Measurements from ENCODE around the gene IER2. TPM values are rescaled to one million over a fixed set of nuclear protein-coding genes. Genes with fewer than 3 reads are reported as not detected.

The IER2 gene
- total and polyA plus RNA-seq, 10 donors = 56.7 to 131 (median 89.5) TPM

DNA sequence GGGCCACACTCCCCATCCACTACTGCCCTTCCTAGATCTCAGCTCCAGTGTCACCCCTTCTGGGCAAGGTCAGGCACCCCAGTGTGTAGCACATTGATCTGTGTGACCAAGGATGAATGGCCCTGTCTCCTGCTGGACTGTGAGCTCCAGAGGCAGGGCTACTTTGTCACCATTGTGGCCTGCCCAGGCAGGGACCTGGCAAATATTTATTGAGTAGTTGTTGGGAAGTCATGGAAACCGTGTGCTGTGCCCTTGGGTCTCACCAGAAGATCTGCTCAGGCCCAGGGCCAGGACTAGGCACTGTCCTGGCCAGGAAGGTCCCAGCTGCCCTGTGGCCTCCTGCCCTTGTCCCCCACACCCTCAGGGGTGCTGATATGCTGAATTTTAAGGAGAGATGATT is 21.6 kb upstream of the IER2 start:
- no peak for DNase-seq
- WGBS, 5 donors = 40 to 100% (median 67%) methylated on average over 1 of the region's 1 CpG
- peaks cover 0 to 39% (median 2%) of the 10 kb centered on the region in 6 donors for H3K36me3 ChIP-seq
- peaks cover 0 to 37% (median 5%) of the 10 kb centered on the region in 6 donors for H3K4me1 ChIP-seq
- TF ChIP-seq POLR2A (IDR thresholded peaks at IDR 0.05) = no peak
- TF ChIP-seq CTCF (IDR thresholded peaks at IDR 0.05 in 8 of 11, conservative IDR thresholded peaks at IDR 0.05 in 3 of 11) = no peak
- TF ChIP-seq POLR2AphosphoS5 (IDR thresholded peaks at IDR 0.05) = no peak
- intact Hi-C loops (cut with DNase I; ENCODE audit: low total_unique reads) = no loop called here
- H3K27ac ChIP-seq = no peak overlapping the region
- H3K4me3 ChIP-seq = no peak overlapping the region
- no peaks in the 10 kb centered on the region for H3K9me3 ChIP-seq
- H3K27me3 ChIP-seq (replicated peaks in 1 of 7) = no peaks in the 10 kb centered on the region

DNA sequence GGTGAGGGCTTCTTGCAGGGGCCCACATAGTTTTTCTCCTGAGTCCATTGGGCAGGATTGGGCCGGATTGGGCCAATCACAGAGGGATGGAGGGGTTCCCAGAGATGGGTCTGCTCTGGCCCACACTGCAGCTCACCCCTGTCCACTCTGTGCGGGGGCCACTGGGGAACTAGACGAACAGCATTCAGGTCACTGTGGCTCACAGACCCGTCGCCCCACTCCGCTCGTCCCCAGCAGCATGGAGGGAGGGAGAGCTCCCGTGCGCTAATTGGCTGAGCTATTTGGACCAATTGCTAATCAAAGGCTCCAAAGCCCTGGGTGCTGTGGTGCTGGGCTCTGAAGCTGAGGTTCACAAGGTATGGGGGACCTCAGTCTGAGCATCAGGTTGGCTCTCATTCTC is 20.8 kb upstream of the IER2 start:
- no peak for DNase-seq
- TF ChIP-seq POLR2AphosphoS5 (IDR thresholded peaks at IDR 0.05) = no peak
- no peak for TF ChIP-seq CTCF (IDR thresholded peaks at IDR 0.05 in 8 of 11, conservative IDR thresholded peaks at IDR 0.05 in 3 of 11)
- TF ChIP-seq POLR2A (IDR thresholded peaks at IDR 0.05) = no peak
- no peak overlapping the region for H3K4me3 ChIP-seq
- H3K27ac ChIP-seq = no peak overlapping the region
- WGBS, 5 donors = 85 to 100% (median 94%) methylated on average over 4 to 9 of the region's 9 CpGs
- no peaks in the 10 kb centered on the region for H3K27me3 ChIP-seq (replicated peaks in 1 of 7)
- H3K9me3 ChIP-seq = no peaks in the 10 kb centered on the region
- peaks cover 0 to 46% (median under 1%) of the 10 kb centered on the region in 6 donors for H3K36me3 ChIP-seq
- H3K4me1 ChIP-seq = peaks cover 0 to 38% (median 5%) of the 10 kb centered on the region in 6 donors
- intact Hi-C loops (cut with DNase I; ENCODE audit: low total_unique reads) = no loop called here

DNA sequence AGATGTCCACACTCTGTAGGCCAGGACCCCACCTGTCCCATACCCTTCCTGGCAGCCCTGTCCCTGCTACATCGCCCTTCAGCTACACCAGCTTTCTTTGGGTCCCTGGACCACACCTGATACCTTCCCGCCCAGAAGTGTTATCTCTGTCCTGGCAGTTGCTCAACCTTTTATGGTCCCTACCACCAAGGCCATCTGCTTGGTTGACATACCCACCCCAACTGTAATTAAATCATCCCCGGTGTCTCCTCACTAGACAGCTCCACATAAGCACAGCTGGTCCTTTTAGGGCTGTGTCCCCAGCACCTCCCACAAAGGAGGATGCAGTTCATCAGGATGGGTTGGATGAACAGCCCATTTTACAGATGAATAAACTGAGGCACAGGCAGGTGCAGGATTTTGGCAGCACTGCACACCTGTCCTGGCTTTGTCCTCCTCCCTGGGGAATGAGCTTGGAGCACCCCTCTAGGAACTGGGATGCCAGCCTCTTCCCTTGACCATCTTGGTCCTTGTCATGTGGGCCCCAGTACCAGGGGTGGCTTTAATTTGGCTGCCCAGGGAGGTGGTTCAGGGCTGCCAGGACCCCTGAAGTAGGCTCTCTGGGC is 19.2 kb upstream of the IER2 start:
- 85 to 98% (median 93%) methylated on average over 3 of the region's 3 CpGs for WGBS, 5 donors
- intact Hi-C loops (cut with DNase I; ENCODE audit: low total_unique reads) = no loop called here
- Histone ChIP-seq H3K9me3 (no peaks in the 10 kb centered on the region), H3K4me3 (no peak overlapping the region), H3K27ac (no peak overlapping the region), H3K4me1 (peaks cover 0 to 38% (median 5%) of the 10 kb centered on the region in 6 donors), H3K27me3 (replicated peaks in 1 of 7) (no peaks in the 10 kb centered on the region), H3K36me3 (peaks cover 0 to 50% (median 10%) of the 10 kb centered on the region in 6 donors)
- no peak for TF ChIP-seq POLR2AphosphoS5 (IDR thresholded peaks at IDR 0.05)
- no peak for TF ChIP-seq CTCF (IDR thresholded peaks at IDR 0.05 in 8 of 11, conservative IDR thresholded peaks at IDR 0.05 in 3 of 11)
- TF ChIP-seq POLR2A (IDR thresholded peaks at IDR 0.05) = no peak
- no peak for DNase-seq

DNA sequence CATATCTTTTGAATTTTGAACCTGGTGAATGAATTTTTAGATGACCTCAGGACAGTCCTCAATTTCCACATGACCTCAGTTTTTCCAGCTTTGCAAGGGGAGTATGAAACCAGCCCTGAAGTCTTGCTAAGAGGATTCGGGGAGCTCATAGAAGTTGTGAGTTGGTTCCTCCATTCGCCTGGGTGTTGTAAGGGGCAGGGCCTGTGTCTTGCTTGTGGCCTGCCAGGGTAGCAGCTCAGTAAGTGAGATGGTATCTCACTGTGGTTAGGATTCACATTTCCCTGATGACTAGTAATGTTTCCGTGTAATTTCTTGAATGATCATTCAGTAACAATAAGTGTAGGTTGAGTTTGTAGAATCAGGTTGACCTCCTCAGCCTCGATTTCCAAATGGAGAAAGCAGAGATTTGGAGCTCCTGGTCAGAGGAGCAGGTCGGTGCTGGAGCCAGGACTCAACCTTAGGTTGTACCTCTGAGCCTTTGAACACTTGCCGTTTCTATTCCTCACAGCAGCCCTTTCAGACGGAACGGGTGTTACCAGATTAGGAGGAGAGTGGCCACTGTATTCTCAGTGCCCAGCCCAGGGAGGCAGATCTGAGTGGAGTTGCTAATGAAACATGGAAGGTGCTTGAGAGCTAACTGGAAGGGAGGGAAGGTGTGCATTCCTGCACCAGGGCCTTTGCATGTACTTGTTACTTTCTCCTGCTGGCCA is 17.6 kb upstream of the IER2 start:
- no peaks in the 10 kb centered on the region for H3K27me3 ChIP-seq (replicated peaks in 1 of 7)
- intact Hi-C loops (cut with DNase I; ENCODE audit: low total_unique reads) = no loop called here
- H3K36me3 ChIP-seq = peaks cover 0 to 57% (median 26%) of the 10 kb centered on the region in 6 donors
- 63 to 76% (median 73%) methylated on average over 8 of the region's 8 CpGs for WGBS, 5 donors
- peak overlapping the region in 1 of 8 donors; percentile 36 for H3K27ac ChIP-seq
- H3K4me3 ChIP-seq = no peak overlapping the region
- H3K4me1 ChIP-seq = peaks cover 0 to 36% (median 5%) of the 10 kb centered on the region in 6 donors
- no peak for DNase-seq
- H3K9me3 ChIP-seq = no peaks in the 10 kb centered on the region
- TF ChIP-seq CTCF (IDR thresholded peaks at IDR 0.05 in 8 of 11, conservative IDR thresholded peaks at IDR 0.05 in 3 of 11) = no peak
- no peak for TF ChIP-seq POLR2A (IDR thresholded peaks at IDR 0.05)
- TF ChIP-seq POLR2AphosphoS5 (IDR thresholded peaks at IDR 0.05) = no peak

All from spleen (tissue), 11 donors.